Vagina (tissue), 2 donors: Measurements from ENCODE around the gene FLNB.
"Not testable (repeated sequence)": the region's sequence is repeated elsewhere in the genome, so short reads cannot be mapped to it uniquely, and the experiment has no call there.

ENCODE experiments used
- POLR2A ChIP-seq, 2 donors: fragments of 450-650 bp; IDR thresholded peaks; one replicate each; pipeline ENCODE4 v1.6.1; 2017; ENCODE audit warnings: antibody characterized with exemption in 2 of 2, mild to moderate bottlenecking in 2 of 2, moderate library complexity in 2 of 2
- POLR2AphosphoS5 ChIP-seq, 2 donors: sonication (generic); formaldehyde crosslinking; IDR thresholded peaks; one replicate each; pipeline ENCODE4 v1.9.0; 2017; ENCODE audit warnings: antibody characterized with exemption in 2 of 2, mild to moderate bottlenecking in 2 of 2, low read depth in 1 of 2; ENCODE audit not compliant: insufficient read depth in 1 of 2
- TF ChIP-seq, protein P1 (sequence below), 3 experiments: fragments of 450-650 bp in 2 of 3; fragments of 200-600 bp in 1 of 3; sonication (generic) in 1 of 3; IDR thresholded peaks; one replicate each; pipeline ENCODE4 v1.5.1; 2017 to 2019; ENCODE audit warnings: antibody characterized with exemption in 3 of 3, mild to moderate bottlenecking in 2 of 3, moderate library complexity in 2 of 3

DNA sequence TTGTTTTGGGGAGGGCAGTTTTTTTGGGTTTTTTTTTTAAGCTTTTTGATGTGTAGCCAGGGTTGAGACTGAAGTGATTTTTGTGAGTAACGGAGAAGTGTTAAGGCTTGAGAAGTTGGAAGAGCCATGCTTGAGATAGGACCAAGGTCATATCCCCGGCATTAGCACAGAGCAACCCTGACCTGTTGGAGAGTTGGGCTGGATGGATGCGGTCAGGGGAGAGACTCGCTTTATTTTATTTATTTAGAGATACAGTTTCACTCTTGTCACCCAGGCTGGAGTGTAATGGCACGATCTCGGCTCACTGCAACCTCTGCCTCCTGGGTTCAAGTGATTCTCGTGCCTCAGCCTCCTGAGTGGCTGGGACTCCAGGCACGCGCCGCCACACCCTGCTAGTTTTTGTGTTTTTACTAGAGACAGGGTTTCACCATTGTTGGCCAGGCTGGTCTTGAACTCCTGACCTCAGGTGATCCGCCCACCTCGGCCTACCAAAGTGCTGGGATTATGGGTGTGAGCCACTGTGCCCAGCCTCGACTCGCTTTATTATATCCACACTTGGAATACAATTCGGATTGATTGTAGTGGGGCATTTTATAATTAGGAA, 43.5 kb downstream of the FLNB start:
- not testable (repeated sequence) for TF ChIP-seq POLR2AphosphoS5 (IDR thresholded peaks at IDR 0.05; ENCODE audit: insufficient read depth in 1 of 2, low read depth in 1 of 2); POLR2A (IDR thresholded peaks at IDR 0.05)
- TF ChIP-seq, protein P1, sequence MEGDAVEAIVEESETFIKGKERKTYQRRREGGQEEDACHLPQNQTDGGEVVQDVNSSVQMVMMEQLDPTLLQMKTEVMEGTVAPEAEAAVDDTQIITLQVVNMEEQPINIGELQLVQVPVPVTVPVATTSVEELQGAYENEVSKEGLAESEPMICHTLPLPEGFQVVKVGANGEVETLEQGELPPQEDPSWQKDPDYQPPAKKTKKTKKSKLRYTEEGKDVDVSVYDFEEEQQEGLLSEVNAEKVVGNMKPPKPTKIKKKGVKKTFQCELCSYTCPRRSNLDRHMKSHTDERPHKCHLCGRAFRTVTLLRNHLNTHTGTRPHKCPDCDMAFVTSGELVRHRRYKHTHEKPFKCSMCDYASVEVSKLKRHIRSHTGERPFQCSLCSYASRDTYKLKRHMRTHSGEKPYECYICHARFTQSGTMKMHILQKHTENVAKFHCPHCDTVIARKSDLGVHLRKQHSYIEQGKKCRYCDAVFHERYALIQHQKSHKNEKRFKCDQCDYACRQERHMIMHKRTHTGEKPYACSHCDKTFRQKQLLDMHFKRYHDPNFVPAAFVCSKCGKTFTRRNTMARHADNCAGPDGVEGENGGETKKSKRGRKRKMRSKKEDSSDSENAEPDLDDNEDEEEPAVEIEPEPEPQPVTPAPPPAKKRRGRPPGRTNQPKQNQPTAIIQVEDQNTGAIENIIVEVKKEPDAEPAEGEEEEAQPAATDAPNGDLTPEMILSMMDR (IDR thresholded peaks at IDR 0.05): not testable (repeated sequence)
